Left kidney (tissue), 2 donors: ENCODE data around the gene LSM4. TPM values are rescaled to one million over a fixed set of nuclear protein-coding genes. Genes with fewer than 3 reads are reported as not detected.

Source experiments
- DNase-seq: peaks from one replicate; pipeline ENCODE4 v3.0.0-alpha.2; 2013
- polyA plus RNA-seq: library from polyadenylated mRNA; unstranded; fragments of 120-200 nt; gene quantifications from one replicate; pipeline ENCODE4 v1.2.1, GENCODE V29; 2013; ENCODE audit not compliant: insufficient read length

LSM4 gene
- polyA plus RNA-seq, 1 donor: 84.7 TPM

DNA sequence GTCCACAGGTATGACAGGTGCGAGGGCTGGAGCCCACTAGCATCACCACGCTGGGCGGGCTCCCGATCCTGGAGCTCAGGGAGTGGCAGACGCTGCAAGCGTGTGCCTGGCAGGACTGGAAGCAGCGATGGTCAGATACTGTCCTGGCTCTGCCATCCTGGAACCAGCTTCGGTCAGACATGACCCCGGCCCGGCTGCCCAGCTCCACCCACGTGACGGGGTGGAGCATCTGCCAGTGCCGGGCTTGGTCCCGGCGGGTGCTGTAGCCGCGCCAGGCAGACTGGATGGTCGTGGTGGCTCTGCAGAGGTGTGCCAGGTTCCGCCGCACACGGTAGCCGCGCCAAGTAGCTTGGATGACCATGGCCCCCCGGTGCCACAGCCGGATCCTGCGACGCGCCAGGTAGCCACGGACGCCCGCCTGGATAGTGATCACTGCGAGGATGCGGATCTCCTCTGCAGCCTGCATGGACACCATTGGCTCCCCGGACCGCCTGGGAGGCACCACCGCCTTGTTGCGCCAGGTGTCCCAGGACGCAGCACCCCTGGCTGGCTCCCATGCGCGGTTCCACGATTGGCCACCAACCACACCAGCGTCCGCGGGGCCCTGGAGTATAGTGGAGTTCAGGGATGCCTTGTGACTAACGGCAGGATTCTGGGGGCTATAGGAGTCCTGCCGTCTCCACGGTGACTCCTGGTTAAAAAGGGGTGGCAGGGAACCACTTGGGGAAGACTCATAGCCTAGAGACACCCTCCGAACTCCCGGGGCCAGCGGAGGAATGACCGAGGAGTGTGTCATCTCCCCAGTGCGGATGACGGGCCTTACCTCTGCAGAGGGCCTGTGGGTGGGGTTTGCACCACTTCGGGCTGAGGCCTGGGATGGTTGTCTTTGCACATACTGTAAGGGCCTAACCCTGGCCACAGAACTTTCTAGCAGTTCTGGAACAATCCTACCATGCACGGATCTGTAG, 65.1 kb downstream of the LSM4 start:
- no peak for DNase-seq

Other genes with a start within 250 kb of the LSM4 start
- gene IL12RB1, start 236.1 kb downstream of the LSM4 start, polyA plus RNA-seq: 0.28 TPM
- gene MAST3, start 225.3 kb downstream of the LSM4 start, polyA plus RNA-seq: 6.3 TPM
- 27.1 TPM for gene PIK3R2, start 169.9 kb downstream of the LSM4 start, polyA plus RNA-seq
- 11.3 TPM for gene IFI30, start 149.3 kb downstream of the LSM4 start, polyA plus RNA-seq
- 8.6 TPM for gene MPV17L2, start 129.9 kb downstream of the LSM4 start, polyA plus RNA-seq
- 3.8 TPM for gene RAB3A, start 119.0 kb downstream of the LSM4 start, polyA plus RNA-seq
- gene PDE4C, start 96.6 kb downstream of the LSM4 start, polyA plus RNA-seq: 0.75 TPM
- gene IQCN, start 48.6 kb downstream of the LSM4 start, polyA plus RNA-seq: 7.2 TPM
- 55.1 TPM for gene JUND, start 41.5 kb downstream of the LSM4 start, polyA plus RNA-seq
- gene PGPEP1, start 17.5 kb upstream of the LSM4 start, polyA plus RNA-seq: 27.2 TPM
- 4.2 TPM for gene GDF15, start 63.1 kb upstream of the LSM4 start, polyA plus RNA-seq
- 0.52 TPM for gene LRRC25, start 74.5 kb upstream of the LSM4 start, polyA plus RNA-seq
- 57.8 TPM for gene SSBP4, start 96.3 kb upstream of the LSM4 start, polyA plus RNA-seq
- 101 TPM for gene ISYNA1, start 115.1 kb upstream of the LSM4 start, polyA plus RNA-seq
- gene ELL, start 199.0 kb upstream of the LSM4 start, polyA plus RNA-seq: 8.4 TPM
- 152 TPM for gene FKBP8, start 220.5 kb upstream of the LSM4 start, polyA plus RNA-seq
- gene KXD1, start 234.8 kb upstream of the LSM4 start, polyA plus RNA-seq: 56.5 TPM
- 717 TPM for gene UBA52, start 248.8 kb upstream of the LSM4 start, polyA plus RNA-seq